Fibroblast of skin of right quadriceps (primary cell): ENCODE results near the gene ZSCAN2.
A peak's percentile ranks its signal among the peaks of the same experiment; 100 is the strongest.

Experiments used
- DNase-seq: peaks from one replicate; pipeline ENCODE4 v3.0.0-alpha.2; 2013

Gene ZSCAN2

DNA sequence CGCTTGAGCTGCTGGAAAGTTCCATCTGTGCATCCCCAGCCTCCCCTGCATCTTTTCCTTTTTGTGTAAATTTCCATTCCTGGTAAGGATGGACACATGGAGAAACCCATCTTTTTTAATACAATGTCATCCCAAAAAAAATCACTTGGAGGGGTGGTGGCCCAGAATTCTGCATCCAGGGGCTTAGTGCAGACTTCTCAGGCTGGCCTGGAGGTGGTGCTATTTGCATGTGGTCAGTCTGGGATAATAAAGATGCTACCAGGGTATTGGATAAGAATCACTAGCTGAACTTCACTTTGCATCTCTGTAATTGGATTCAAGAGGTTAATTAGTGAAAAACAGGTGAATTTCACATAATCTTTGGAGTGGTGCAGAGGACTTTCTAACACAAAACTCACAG lies 1.8 kb upstream of the ZSCAN2 start:
- peak; percentile 40 for DNase-seq

GRCh38 chr15:84599906-84600305 lies 903 bp upstream of the ZSCAN2 start:
- no peak for DNase-seq

GRCh38 chr15:84600331-84600686 lies 500 bp upstream of the ZSCAN2 start:
- peak; percentile 80 for DNase-seq

GRCh38 chr15:84601555-84601838 lies 688 bp downstream of the ZSCAN2 start:
- DNase-seq, result no peak

GRCh38 chr15:84603630-84604379 lies 3.0 kb downstream of the ZSCAN2 start:
- no peak for DNase-seq

DNA sequence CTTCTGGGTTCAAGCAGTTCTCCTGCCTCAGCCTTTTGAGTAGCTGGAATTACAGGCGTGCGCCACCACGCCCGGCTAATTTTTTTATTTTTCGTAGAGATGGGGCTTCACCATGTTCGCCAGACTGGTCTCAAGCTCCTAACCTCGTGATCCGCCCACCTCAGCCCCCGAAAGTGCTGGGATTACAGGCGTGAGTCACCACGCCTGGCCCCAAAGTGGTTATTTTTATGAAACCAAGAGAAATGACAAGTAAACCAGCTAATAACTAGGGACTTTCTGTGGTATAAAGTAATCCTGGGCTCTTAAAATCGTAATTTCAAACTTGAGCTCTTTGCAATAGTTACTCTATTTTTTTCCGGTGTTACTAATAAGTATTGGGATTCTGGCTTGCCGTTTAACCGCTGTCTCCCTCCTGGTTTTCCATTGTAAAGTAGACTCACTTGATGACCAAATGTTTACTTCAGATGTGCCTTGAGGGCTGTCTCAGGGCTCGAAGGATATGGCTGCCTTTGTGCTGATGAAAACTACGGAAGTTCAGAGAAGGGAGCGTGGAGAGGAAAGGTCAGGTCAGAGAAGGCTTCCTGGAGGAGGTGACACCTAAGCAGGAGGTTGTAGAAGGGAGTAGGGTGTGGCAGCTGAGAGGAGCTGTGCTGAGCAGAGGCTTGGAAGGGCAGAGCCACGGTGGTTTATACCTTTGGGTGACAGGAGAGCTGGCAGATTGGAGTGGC lies 4.2 kb downstream of the ZSCAN2 start:
- DNase-seq, result peak; percentile 13

GRCh38 chr15:84605554-84605882 lies 4.7 kb downstream of the ZSCAN2 start:
- no peak for DNase-seq

GRCh38 chr15:84606653-84607120 lies 5.9 kb downstream of the ZSCAN2 start:
- DNase-seq, result no peak

- DNase-seq, result no peak
These were observed 8.0 kb downstream of the ZSCAN2 start for GRCh38 chr15:84608707-84609284.

DNA sequence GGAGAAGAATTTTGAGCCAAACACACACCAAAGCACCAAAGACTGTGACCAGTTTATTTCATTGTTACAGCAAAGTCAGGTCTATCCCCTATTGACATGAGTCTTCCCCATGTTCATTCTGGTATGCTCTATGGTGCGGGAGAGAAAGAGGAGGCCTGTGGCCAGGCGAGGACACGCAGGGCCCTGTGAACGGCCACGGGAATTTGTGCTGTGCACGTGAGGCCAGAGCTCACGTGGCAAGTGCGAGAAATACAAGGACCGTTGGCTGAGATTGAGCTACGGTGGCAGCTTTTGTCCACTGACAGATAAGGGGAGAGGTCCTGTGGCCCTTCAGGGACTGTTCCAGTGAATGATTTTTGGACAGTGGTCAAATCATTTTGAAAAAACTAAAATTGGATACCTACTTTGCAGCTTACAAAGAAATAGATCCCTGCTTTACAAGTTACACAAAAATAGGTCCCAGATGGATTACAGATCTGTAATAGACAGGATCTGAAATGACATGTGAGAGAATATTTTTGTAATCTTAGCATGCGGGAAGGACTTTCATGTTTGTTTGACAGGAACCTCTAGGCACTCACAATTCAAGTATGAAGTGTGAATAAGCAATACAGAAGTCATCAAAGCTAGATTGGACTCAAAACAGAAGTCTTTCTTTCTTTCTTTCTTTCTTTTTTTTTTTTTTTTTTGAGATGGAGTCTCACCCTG lies 9.2 kb downstream of the ZSCAN2 start:
- no peak for DNase-seq

- DNase-seq, result no peak
These were observed 10.8 kb downstream of the ZSCAN2 start for GRCh38 chr15:84611631-84612030.

DNA sequence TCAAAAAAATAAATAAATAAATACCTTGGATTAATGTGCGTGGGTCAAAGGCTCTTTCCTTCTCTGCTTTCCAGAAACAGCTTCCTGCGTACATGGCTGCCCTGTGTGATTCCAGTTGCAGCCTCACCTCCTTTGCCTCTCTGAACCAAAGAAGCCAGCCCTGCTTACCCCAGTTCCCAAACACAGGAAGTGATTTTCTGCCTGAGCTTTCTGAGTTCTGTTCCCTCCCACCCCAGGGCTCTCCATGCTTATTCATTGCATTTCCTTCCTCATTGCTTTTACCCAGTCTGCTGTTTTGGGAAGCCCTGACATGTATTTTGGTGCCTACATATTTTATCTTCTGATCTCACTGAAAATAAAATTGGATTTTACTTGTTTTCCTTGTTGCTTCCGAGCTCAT lies 15.4 kb downstream of the ZSCAN2 start:
- no peak for DNase-seq

DNA sequence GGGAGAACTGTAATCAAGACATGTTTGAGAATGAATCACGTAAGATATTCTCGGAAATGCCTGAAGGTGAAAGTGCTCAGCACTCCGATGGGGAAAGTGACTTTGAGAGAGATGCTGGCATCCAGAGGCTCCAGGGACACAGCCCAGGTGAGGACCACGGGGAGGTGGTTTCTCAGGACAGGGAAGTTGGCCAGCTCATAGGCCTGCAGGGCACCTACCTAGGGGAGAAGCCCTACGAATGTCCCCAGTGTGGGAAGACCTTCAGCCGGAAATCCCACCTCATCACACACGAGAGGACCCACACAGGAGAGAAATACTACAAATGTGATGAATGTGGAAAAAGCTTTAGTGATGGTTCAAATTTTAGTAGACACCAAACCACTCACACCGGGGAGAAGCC lies 19.8 kb downstream of the ZSCAN2 start:
- DNase-seq, result no peak

- no peak for DNase-seq
These were observed 20.7 kb downstream of the ZSCAN2 start for GRCh38 chr15:84621358-84621979.

- DNase-seq, result no peak
These were observed 23.6 kb downstream of the ZSCAN2 start for GRCh38 chr15:84624359-84624758.

GRCh38 chr15:84625123-84625522 lies 24.3 kb downstream of the ZSCAN2 start:
- DNase-seq, result no peak

- no peak for DNase-seq
These were observed 28.2 kb downstream of the ZSCAN2 start for GRCh38 chr15:84629033-84629432.

- no peak for DNase-seq
These were observed 31.0 kb downstream of the ZSCAN2 start for GRCh38 chr15:84631706-84632272.

DNA sequence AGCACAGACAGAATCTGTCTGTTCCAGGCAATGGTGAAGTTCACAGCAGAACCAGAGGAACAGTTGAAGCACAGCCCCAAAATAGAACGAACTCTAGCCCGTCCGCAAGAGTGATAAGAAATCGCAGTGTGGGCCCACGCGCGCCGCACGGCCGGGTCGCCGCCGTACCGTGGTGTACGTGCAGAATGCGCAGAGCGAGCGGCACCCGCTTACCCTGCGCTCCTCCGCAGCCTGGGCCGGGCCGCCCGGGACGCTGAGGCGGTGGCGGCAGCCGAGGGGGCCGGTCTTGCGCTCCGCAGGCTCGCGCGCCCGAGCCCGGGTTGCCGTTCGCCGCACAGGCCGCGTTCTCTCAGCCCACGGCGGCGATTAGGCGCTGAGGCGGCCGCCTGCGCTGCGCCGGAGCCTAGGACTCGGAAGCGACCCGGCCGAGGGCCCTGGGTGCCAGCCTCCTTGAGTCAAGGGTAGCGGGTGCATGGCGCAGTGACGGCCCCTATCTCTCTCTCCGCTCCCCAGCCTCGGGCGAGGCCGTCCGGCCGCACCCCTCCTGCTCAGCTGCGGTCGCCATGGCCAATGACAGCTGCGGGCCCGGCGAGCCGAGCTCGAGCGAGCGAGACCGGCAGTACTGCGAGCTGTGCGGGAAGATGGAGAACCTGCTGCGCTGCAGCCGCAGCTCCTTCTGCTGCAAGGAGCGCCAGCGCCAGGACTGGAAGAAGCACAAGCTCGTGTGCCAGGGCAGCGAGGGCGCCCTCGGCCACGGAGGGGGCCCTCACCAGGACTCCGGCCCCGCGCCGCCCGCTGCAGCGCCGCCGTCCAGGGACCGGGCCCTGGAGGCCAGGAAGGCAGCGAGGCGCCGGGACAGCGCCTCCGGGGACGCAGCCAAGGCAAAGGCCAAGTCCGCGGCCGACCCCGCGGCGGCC lies 32.8 kb downstream of the ZSCAN2 start:
- DNase-seq, result peak; percentile 68

DNA sequence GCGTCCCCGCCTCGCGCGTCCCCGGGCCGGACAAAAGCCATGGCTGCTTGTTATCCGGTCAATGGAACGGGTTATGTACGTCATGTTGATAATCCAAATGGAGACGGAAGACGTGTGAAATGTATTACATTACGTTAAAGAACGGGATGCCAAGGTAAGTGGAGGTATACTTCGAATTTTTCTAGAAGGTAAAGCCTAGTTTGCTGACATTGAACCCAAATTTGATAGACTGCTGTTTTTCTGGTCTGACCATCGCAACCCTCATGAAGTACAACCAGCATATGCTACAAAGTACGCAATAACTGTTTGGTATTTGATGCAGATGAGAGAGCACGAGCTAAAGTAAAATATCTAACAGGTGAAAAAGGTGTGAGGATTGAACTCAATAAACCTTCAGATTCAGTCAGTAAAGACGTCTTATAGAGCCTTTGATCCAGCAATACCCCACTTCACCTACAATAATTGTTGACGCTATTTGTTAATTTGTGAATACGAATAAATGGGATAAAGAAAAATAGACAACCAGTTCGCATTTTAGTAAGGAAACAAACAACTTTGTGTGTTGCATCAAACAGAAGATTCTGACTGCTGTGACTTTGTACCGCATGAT lies 33.5 kb downstream of the ZSCAN2 start:
- no peak for DNase-seq

DNA sequence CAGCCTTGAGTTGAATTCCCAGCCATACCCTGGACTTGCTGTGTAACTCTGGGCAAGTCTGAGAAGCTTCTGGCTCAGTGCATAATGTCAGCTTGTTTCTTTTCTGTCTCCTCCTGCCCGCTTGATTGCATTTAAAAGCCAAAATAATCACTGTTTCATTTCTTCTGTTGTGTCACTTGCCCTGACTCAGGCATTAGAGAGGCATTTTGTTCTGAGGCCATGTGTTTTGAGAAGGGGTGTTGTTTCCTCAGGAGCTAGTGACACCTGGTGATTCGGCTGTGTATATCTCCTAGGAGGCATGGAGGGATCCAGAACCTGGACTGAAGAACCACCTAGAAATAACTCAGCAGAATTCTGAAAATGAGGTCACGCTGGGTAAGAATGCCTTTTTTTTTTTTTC lies 37.3 kb downstream of the ZSCAN2 start:
- no peak for DNase-seq
